ENCODE measurements around the gene COL20A1.

COL20A1 gene

GRCh38 chr20:63272105-63273058 lies 20.6 kb upstream of the COL20A1 start, which contains the start of gene ARFGAP1:
Gene ARFGAP1, plus strand, starts transcription at chr20:63272813. Its CDS starts 2,768 bp downstream, at chr20:63275581.
- no peak for TF ChIP-seq ZNF70 (CRISPR knock-in tag; IDR thresholded peaks at IDR 0.05)
- no peak for TF ChIP-seq ZFP30 (CRISPR knock-in tag; IDR thresholded peaks at IDR 0.05)
- no peak for TF ChIP-seq PPARA (CRISPR knock-in tag; IDR thresholded peaks at IDR 0.05; ENCODE audit: borderline replicate concordance)
- no peak for TF ChIP-seq ISL1 (CRISPR knock-in tag; IDR thresholded peaks at IDR 0.05)
- no peak for TF ChIP-seq RARB (CRISPR knock-in tag; IDR thresholded peaks at IDR 0.05)
- no peak for TF ChIP-seq TSHZ2 (CRISPR knock-in tag; IDR thresholded peaks at IDR 0.05)
- TF ChIP-seq ZFP3 (CRISPR knock-in tag; IDR thresholded peaks at IDR 0.05), result no peak
- no peak for TF ChIP-seq ARNTL (CRISPR knock-in tag; IDR thresholded peaks at IDR 0.05; ENCODE audit: borderline replicate concordance, low read depth)
- TF ChIP-seq ZNF8 (CRISPR knock-in tag; IDR thresholded peaks at IDR 0.05), result no peak
- no peak for TF ChIP-seq TOX (CRISPR knock-in tag; IDR thresholded peaks at IDR 0.05; ENCODE audit: borderline replicate concordance)
- TF ChIP-seq PATZ1 (CRISPR knock-in tag; IDR thresholded peaks at IDR 0.05; ENCODE audit: borderline replicate concordance), result no peak
- no peak for TF ChIP-seq SNAI2 (CRISPR knock-in tag; IDR thresholded peaks at IDR 0.05)
- no peak for TF ChIP-seq ZNF565 (CRISPR knock-in tag; conservative IDR thresholded peaks at IDR 0.05; ENCODE audit: low read depth)
- ATAC-seq, result peak; percentile 96

- TF ChIP-seq ZNF70 (CRISPR knock-in tag; IDR thresholded peaks at IDR 0.05) (no peak), CSDC2 (CRISPR knock-in tag; IDR thresholded peaks at IDR 0.05) (no peak), TCF4 (CRISPR knock-in tag; IDR thresholded peaks at IDR 0.05; ENCODE audit: borderline replicate concordance) (no peak), PPARA (CRISPR knock-in tag; IDR thresholded peaks at IDR 0.05; ENCODE audit: borderline replicate concordance) (no peak), PATZ1 (CRISPR knock-in tag; IDR thresholded peaks at IDR 0.05; ENCODE audit: borderline replicate concordance) (no peak), CSRNP3 (CRISPR knock-in tag; IDR thresholded peaks at IDR 0.05) (no peak), TOX (CRISPR knock-in tag; IDR thresholded peaks at IDR 0.05; ENCODE audit: borderline replicate concordance) (no peak)
- no peak for ATAC-seq
Observed at GRCh38 chr20:63273059-63273579, 19.9 kb upstream of the COL20A1 start.

- ATAC-seq, result peak; percentile 32
- no peak for TF ChIP-seq POU6F1 (CRISPR knock-in tag; IDR thresholded peaks at IDR 0.05; ENCODE audit: borderline replicate concordance, low read depth)
- TF ChIP-seq CREB5 (CRISPR knock-in tag; IDR thresholded peaks at IDR 0.05; ENCODE audit: low read depth), result no peak
- TF ChIP-seq ESRRG (CRISPR knock-in tag; IDR thresholded peaks at IDR 0.05), result no peak
- TF ChIP-seq ZNF8 (CRISPR knock-in tag; IDR thresholded peaks at IDR 0.05), result no peak
- no peak for TF ChIP-seq CSDC2 (CRISPR knock-in tag; IDR thresholded peaks at IDR 0.05)
- no peak for TF ChIP-seq ZNF70 (CRISPR knock-in tag; IDR thresholded peaks at IDR 0.05)
- no peak for TF ChIP-seq BACH2 (CRISPR knock-in tag; IDR thresholded peaks at IDR 0.05; ENCODE audit: borderline replicate concordance)
- TF ChIP-seq TSHZ2 (CRISPR knock-in tag; IDR thresholded peaks at IDR 0.05), result no peak
- no peak for TF ChIP-seq PPARA (CRISPR knock-in tag; IDR thresholded peaks at IDR 0.05; ENCODE audit: borderline replicate concordance)
- TF ChIP-seq ISL1 (CRISPR knock-in tag; IDR thresholded peaks at IDR 0.05), result no peak
Observed at GRCh38 chr20:63273635-63274380, 19.2 kb upstream of the COL20A1 start.
